Measurements from ENCODE around the gene SELENOV.
A peak's percentile ranks its signal among the peaks of the same experiment; 100 is the strongest.

SELENOV gene

DNA sequence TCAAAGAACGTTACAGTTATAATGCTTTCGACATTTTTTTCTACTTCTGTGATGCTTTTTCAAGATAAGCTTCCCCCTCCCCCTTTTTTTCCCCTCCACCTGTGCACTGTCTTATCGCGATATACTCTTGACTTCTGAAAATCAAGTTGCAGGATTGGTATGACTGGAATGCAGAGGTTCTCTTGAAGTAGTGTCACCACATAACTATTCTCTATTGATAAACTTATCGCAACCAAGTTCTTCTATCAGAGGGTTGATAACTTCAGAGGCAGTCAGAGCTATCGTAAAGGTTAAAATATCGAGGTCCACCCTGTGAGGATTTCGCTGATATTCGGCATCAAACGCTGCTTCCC, 24.2 kb downstream of the SELENOV start:
- Histone ChIP-seq H3K27me3 (ENCODE audit: control insufficient read depth, low read length) (peaks cover 14% of the 10 kb centered on the region), H3K4me2 (ENCODE audit: low read length) (peak overlapping the region; percentile 89)

DNA sequence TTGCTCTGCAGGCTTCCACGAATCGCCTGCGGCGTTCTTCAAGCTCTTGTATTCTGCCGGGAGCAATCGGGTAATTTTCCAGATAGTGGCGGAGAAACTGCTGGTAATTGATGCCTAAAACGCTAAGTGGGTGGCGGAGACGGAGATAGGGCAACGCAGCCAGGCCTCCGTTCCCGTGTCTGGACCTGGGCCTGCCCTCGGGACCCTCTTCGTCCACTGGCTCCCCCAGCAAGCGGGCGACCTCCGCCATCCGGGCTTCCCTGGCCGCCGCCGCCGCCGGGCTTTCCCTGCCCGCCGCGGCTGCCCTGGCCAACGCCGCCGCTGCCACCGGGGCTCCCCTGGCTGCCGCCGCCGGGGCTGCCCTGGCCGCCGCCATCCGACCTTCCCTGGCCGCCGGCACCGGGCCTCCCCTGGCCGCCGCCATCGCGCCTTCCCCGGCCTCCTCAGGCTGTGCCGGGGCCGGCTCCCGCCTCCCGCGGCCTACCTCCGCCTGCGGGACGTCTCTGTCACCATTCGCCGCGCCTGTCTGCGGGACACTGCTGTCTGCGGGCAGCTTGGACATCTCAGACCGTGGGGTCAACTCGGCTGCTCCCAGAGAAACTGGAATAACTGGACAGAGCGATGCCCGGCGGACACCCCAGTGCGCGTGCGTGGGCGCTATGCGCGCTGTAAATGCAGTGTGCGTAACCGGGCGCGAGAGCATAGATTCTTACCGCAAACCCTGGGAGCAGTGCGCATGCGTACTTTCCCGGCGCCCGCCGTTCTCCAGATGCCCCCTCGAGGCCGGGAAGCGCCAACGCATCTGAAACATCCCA, 24.8 kb downstream of the SELENOV start, which contains the start of gene EID2:
Gene EID2 (minus strand): TSS at position 644 of the 815 bp plus-strand sequence. CDS start 82 bp downstream, at position 562.
- Histone ChIP-seq H3K27me3 (ENCODE audit: control insufficient read depth, low read length) (peaks cover 20% of the 10 kb centered on the region), H3F3A (ENCODE audit: control insufficient read depth, insufficient read depth) (no peaks in the 10 kb centered on the region), H4K20me1 (ENCODE audit: control insufficient read depth, insufficient read depth, low read depth, low read length) (no peaks in the 10 kb centered on the region), H3K9me2 (replicated peaks; ENCODE audit: control insufficient read depth, low read length) (no peaks in the 10 kb centered on the region), H3K36me3 (ENCODE audit: control insufficient read depth, low read length) (no peaks in the 10 kb centered on the region), H3K9me3 (ENCODE audit: control insufficient read depth, insufficient read depth, low read length) (no peaks in the 10 kb centered on the region), H3K79me2 (ENCODE audit: control insufficient read depth, low read length) (peaks cover 26% of the 10 kb centered on the region), H3K27ac (ENCODE audit: low read depth, low read length) (no peak within 1 kb of the TSS), H3K4me1 (ENCODE audit: control insufficient read depth, low read length) (peaks cover 40% of the 10 kb centered on the region), H3K4me2 (ENCODE audit: low read length) (peak within 1 kb of the TSS; percentile 89), H3K4me3 (ENCODE audit: low read length) (peak within 1 kb of the TSS; percentile 88)
- TF ChIP-seq, protein P1, sequence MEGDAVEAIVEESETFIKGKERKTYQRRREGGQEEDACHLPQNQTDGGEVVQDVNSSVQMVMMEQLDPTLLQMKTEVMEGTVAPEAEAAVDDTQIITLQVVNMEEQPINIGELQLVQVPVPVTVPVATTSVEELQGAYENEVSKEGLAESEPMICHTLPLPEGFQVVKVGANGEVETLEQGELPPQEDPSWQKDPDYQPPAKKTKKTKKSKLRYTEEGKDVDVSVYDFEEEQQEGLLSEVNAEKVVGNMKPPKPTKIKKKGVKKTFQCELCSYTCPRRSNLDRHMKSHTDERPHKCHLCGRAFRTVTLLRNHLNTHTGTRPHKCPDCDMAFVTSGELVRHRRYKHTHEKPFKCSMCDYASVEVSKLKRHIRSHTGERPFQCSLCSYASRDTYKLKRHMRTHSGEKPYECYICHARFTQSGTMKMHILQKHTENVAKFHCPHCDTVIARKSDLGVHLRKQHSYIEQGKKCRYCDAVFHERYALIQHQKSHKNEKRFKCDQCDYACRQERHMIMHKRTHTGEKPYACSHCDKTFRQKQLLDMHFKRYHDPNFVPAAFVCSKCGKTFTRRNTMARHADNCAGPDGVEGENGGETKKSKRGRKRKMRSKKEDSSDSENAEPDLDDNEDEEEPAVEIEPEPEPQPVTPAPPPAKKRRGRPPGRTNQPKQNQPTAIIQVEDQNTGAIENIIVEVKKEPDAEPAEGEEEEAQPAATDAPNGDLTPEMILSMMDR (IDR thresholded peaks at IDR 0.05; ENCODE audit: low read depth, low read length, poor library complexity, severe bottlenecking), result peak; percentile 71
- no peak for TF ChIP-seq EZH2phosphoT487 (IDR thresholded peaks at IDR 0.05; ENCODE audit: borderline replicate concordance, low read length)

More for the DNA sequence above, 24.2 kb downstream of the SELENOV start:
- Histone ChIP-seq H3K9me2 (replicated peaks; ENCODE audit: control insufficient read depth, low read length) (no peaks in the 10 kb centered on the region), H3K36me3 (ENCODE audit: control insufficient read depth, low read length) (no peaks in the 10 kb centered on the region), H3K9me3 (ENCODE audit: control insufficient read depth, insufficient read depth, low read length) (no peaks in the 10 kb centered on the region), H3K79me2 (ENCODE audit: control insufficient read depth, low read length) (peaks cover 26% of the 10 kb centered on the region), H3K4me3 (ENCODE audit: low read length) (peak overlapping the region; percentile 88), H3K4me1 (ENCODE audit: control insufficient read depth, low read length) (peaks cover 44% of the 10 kb centered on the region), H3F3A (ENCODE audit: control insufficient read depth, insufficient read depth) (no peaks in the 10 kb centered on the region), H4K20me1 (ENCODE audit: control insufficient read depth, insufficient read depth, low read depth, low read length) (no peaks in the 10 kb centered on the region), H3K27ac (ENCODE audit: low read depth, low read length) (no peak overlapping the region)
- no peak for TF ChIP-seq EZH2phosphoT487 (IDR thresholded peaks at IDR 0.05; ENCODE audit: borderline replicate concordance, low read length)
- TF ChIP-seq, protein P1 (IDR thresholded peaks at IDR 0.05; ENCODE audit: low read depth, low read length, poor library complexity, severe bottlenecking), result no peak

DNA sequence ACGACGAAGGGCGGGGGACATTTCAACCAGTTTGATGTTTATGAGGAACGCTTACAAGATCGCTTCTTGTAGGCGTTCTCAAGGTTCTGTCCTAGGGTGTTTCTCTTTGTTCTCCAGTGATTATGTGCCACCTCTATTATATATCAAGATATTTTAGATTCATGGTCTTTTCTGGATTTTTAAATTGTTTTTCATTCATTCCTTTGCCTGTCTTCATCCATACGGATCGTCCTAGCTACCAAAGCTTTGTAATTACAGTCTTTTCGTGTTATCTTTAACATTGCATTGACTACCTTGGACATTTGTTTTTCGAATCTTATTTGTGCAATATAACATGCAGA, 25.4 kb downstream of the SELENOV start:
- no peaks in the 10 kb centered on the region for H3F3A ChIP-seq (ENCODE audit: control insufficient read depth, insufficient read depth)
- H3K4me3 ChIP-seq (ENCODE audit: low read length), result peak overlapping the region; percentile 88
- H3K27me3 ChIP-seq (ENCODE audit: control insufficient read depth, low read length), result peaks cover 21% of the 10 kb centered on the region
- no peaks in the 10 kb centered on the region for H4K20me1 ChIP-seq (ENCODE audit: control insufficient read depth, insufficient read depth, low read depth, low read length)
- no peaks in the 10 kb centered on the region for H3K9me2 ChIP-seq (replicated peaks; ENCODE audit: control insufficient read depth, low read length)
- peaks cover 26% of the 10 kb centered on the region for H3K79me2 ChIP-seq (ENCODE audit: control insufficient read depth, low read length)
- H3K27ac ChIP-seq (ENCODE audit: low read depth, low read length), result no peak overlapping the region
- TF ChIP-seq, protein P1 (IDR thresholded peaks at IDR 0.05; ENCODE audit: low read depth, low read length, poor library complexity, severe bottlenecking), result no peak
- no peak for TF ChIP-seq EZH2phosphoT487 (IDR thresholded peaks at IDR 0.05; ENCODE audit: borderline replicate concordance, low read length)
- no peaks in the 10 kb centered on the region for H3K9me3 ChIP-seq (ENCODE audit: control insufficient read depth, insufficient read depth, low read length)
- peak overlapping the region; percentile 89 for H3K4me2 ChIP-seq (ENCODE audit: low read length)
- no peaks in the 10 kb centered on the region for H3K36me3 ChIP-seq (ENCODE audit: control insufficient read depth, low read length)
- peaks cover 34% of the 10 kb centered on the region for H3K4me1 ChIP-seq (ENCODE audit: control insufficient read depth, low read length)
